Muscle of leg (tissue), 11 donors: ENCODE measurements around the gene PGM2L1. TPM values are rescaled to one million over a fixed set of nuclear protein-coding genes. Genes with fewer than 3 reads are reported as not detected.

Experiments used
- DNase-seq: peaks from one replicate; pipeline ENCODE4 v3.0.0; 2013
- H3K27ac ChIP-seq: one replicate; pipeline ENCODE4 v1.5.1; 2013; ENCODE audit warnings: mild to moderate bottlenecking, low read length, control low read depth
- H3K27me3 ChIP-seq: one replicate; pipeline ENCODE4 v1.6.1; 2013; ENCODE audit warnings: low read length; ENCODE audit not compliant: control insufficient read depth, insufficient read depth
- H3K36me3 ChIP-seq: one replicate; pipeline ENCODE4 v1.6.1; 2013; ENCODE audit warnings: low read length; ENCODE audit not compliant: control insufficient read depth, insufficient read depth
- H3K4me1 ChIP-seq: one replicate; pipeline ENCODE4 v1.6.1; 2013; ENCODE audit warnings: low read length; ENCODE audit not compliant: control insufficient read depth, insufficient read depth
- H3K4me3 ChIP-seq: one replicate; pipeline ENCODE4 v1.5.1; 2013; ENCODE audit warnings: low read length, control low read depth
- H3K9me3 ChIP-seq: replicated peaks from 2 replicates; pipeline ENCODE4 v1.6.1; 2013; ENCODE audit warnings: low read depth, low read length; ENCODE audit not compliant: control insufficient read depth
- WGBS: methylation state at CpG from one replicate; pipeline ENCODE4 v1.1.5; 2013; ENCODE audit warnings: missing lambda C conversion rate; ENCODE audit not compliant: insufficient coverage; 5-methylcytosine and 5-hydroxymethylcytosine counted together
- polyA plus RNA-seq, 8 donors: library from polyadenylated mRNA; unstranded; fragments of 120-200 nt; gene quantifications; one replicate each; pipeline versions ENCODE4 v1.2.1 to v1.2.3, GENCODE V29; 2013; ENCODE audit warnings: inconsistent platforms in 1 of 8, low replicate concordance in 1 of 8; ENCODE audit not compliant: insufficient read length in 8 of 8, insufficient read depth in 1 of 8
- total RNA-seq: library from RNA; stranded (reverse); fragments of 120-200 nt; gene quantifications from one replicate; pipeline ENCODE4 v1.2.4, GENCODE V29; 2013

Gene PGM2L1
- total and polyA plus RNA-seq, 9 donors, result 3.5 to 5.3 (median 4.4) TPM

- no peak overlapping the region for H3K4me3 ChIP-seq
- no peak for DNase-seq
- no peaks in the 10 kb centered on the region for H3K9me3 ChIP-seq
- no peaks in the 10 kb centered on the region for H3K4me1 ChIP-seq
- H3K36me3 ChIP-seq, result no peaks in the 10 kb centered on the region
- no peak overlapping the region for H3K27ac ChIP-seq
- no CpG with 5 or more reads among the region's 2 CpGs for whole genome bisulfite sequencing
- H3K27me3 ChIP-seq, result peaks cover 4% of the 10 kb centered on the region
Observed at GRCh38 chr11:74409633-74410032, 11.4 kb upstream of the PGM2L1 start.

- Histone ChIP-seq H3K27ac (no peak overlapping the region), H3K9me3 (no peaks in the 10 kb centered on the region), H3K27me3 (peaks cover 2% of the 10 kb centered on the region), H3K4me3 (no peak overlapping the region), H3K36me3 (no peaks in the 10 kb centered on the region), H3K4me1 (no peaks in the 10 kb centered on the region)
- WGBS, result 19% methylated on average over 2 of the region's 4 CpGs
- DNase-seq, result no peak
Observed at GRCh38 chr11:74403607-74404321, 5.5 kb upstream of the PGM2L1 start.

GRCh38 chr11:74400606-74401005 lies 2.4 kb upstream of the PGM2L1 start:
- Histone ChIP-seq H3K4me1 (peaks cover 6% of the 10 kb centered on the region), H3K4me3 (no peak overlapping the region), H3K36me3 (no peaks in the 10 kb centered on the region), H3K27me3 (no peaks in the 10 kb centered on the region), H3K9me3 (no peaks in the 10 kb centered on the region), H3K27ac (no peak overlapping the region)
- no CpG with 5 or more reads among the region's 2 CpGs for WGBS
- DNase-seq, result no peak

- Histone ChIP-seq H3K4me1 (peaks cover 6% of the 10 kb centered on the region), H3K4me3 (peak overlapping the region; percentile 97), H3K9me3 (no peaks in the 10 kb centered on the region), H3K27ac (peak overlapping the region; percentile 80), H3K36me3 (no peaks in the 10 kb centered on the region), H3K27me3 (no peaks in the 10 kb centered on the region)
- WGBS, result under 1% methylated on average over 28 of the region's 35 CpGs
- peak; percentile 23 for DNase-seq
Observed at GRCh38 chr11:74397501-74398243, 561 bp downstream of the PGM2L1 start.

- WGBS, result 92% methylated on average over 8 of the region's 8 CpGs
- no peak overlapping the region for H3K4me3 ChIP-seq
- no peaks in the 10 kb centered on the region for H3K27me3 ChIP-seq
- peaks cover under 1% of the 10 kb centered on the region for H3K4me1 ChIP-seq
- H3K36me3 ChIP-seq, result no peaks in the 10 kb centered on the region
- H3K9me3 ChIP-seq, result no peaks in the 10 kb centered on the region
- no peak for DNase-seq
- H3K27ac ChIP-seq, result no peak overlapping the region
Observed at GRCh38 chr11:74392256-74392655, 6.0 kb downstream of the PGM2L1 start.

- no peaks in the 10 kb centered on the region for H3K36me3 ChIP-seq
- no peaks in the 10 kb centered on the region for H3K27me3 ChIP-seq
- H3K4me3 ChIP-seq, result no peak overlapping the region
- H3K4me1 ChIP-seq, result no peaks in the 10 kb centered on the region
- no peaks in the 10 kb centered on the region for H3K9me3 ChIP-seq
- DNase-seq, result no peak
- no peak overlapping the region for H3K27ac ChIP-seq
- no CpG with 5 or more reads among the region's 3 CpGs for WGBS
Observed at GRCh38 chr11:74391193-74391592, 7.0 kb downstream of the PGM2L1 start.

DNA sequence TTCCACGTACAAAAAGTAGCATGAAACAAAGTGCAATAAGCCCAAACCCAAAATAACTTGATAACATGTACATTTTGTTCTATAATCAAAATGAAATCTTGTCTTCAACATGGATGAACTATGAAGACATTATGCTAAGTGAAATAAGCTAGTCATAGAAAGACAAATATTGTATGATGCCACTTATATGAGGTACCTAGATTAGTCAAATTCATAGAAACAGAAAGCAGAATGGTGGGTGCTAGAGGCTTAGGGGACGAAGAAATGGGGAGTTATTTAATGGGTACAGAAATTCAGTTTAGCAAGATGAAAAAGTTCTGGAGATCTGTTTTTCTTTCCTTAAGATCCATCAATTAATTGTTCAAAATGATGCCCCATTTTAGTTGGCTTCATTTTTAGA lies 7.5 kb downstream of the PGM2L1 start:
- no peaks in the 10 kb centered on the region for H3K27me3 ChIP-seq
- H3K4me3 ChIP-seq, result no peak overlapping the region
- H3K27ac ChIP-seq, result no peak overlapping the region
- H3K9me3 ChIP-seq, result no peaks in the 10 kb centered on the region
- no CpG with 5 or more reads among the region's 2 CpGs for WGBS
- no peak for DNase-seq
- no peaks in the 10 kb centered on the region for H3K4me1 ChIP-seq
- H3K36me3 ChIP-seq, result no peaks in the 10 kb centered on the region

GRCh38 chr11:74388678-74389327 lies 9.4 kb downstream of the PGM2L1 start:
- H3K4me3 ChIP-seq, result no peak overlapping the region
- no peak overlapping the region for H3K27ac ChIP-seq
- H3K4me1 ChIP-seq, result no peaks in the 10 kb centered on the region
- no peaks in the 10 kb centered on the region for H3K27me3 ChIP-seq
- no peaks in the 10 kb centered on the region for H3K36me3 ChIP-seq
- no peaks in the 10 kb centered on the region for H3K9me3 ChIP-seq
- WGBS, result no CpG with 5 or more reads among the region's 2 CpGs
- peak; percentile 72 for DNase-seq

- Histone ChIP-seq H3K27me3 (no peaks in the 10 kb centered on the region), H3K9me3 (no peaks in the 10 kb centered on the region), H3K36me3 (no peaks in the 10 kb centered on the region), H3K4me3 (no peak overlapping the region), H3K4me1 (no peaks in the 10 kb centered on the region), H3K27ac (no peak overlapping the region)
- 94% methylated on average over 2 of the region's 3 CpGs for WGBS
- DNase-seq, result no peak
Observed at GRCh38 chr11:74384641-74385040, 13.6 kb downstream of the PGM2L1 start.

DNA sequence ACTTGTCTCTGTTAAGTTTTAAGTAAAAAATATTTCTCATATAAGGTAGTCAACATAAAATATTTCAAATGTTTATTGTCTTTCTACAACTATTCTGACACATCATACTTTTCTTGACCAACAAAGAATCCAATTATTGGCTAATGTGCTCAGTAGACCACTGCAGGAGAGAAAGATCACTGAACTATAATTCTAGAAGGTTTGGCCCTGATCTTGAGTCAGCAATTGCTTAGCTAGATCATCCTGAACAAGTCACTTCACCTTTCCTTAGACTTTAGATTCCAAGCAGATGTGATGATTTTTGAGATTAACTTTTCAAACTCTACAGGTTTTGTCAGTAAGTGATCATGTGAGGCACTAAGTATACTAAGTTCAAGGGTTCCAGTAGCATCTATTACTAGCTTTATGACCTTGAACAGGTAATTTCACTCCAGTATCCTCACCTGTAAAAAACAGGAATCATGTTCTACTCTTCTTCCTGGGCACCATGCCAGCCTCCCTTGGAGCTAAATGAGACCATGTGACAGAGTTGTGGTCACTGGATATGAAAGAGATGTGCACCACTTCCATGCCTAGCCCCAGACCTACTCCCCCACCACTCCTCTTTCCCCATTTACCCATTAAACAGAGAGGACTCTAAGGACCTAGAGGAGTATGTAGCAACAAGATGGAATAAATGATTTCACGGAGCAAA lies 17.3 kb downstream of the PGM2L1 start:
- H3K4me1 ChIP-seq, result no peaks in the 10 kb centered on the region
- no peaks in the 10 kb centered on the region for H3K27me3 ChIP-seq
- no peak for DNase-seq

More for the DNA sequence above, 17.3 kb downstream of the PGM2L1 start:
- Histone ChIP-seq H3K36me3 (no peaks in the 10 kb centered on the region), H3K9me3 (no peaks in the 10 kb centered on the region), H3K27ac (no peak overlapping the region), H3K4me3 (no peak overlapping the region)
- no CpG with 5 or more reads among the region's 1 CpG for WGBS
